Activated CD8-positive, alpha-beta T cell treated with anti-CD3 and anti-CD28 coated beads for 36 hours (primary cell): ENCODE measurements around the gene OGFOD1. TPM values are rescaled to one million over a fixed set of nuclear protein-coding genes. Genes with fewer than 3 reads are reported as not detected.
"Not testable (repeated sequence)": the region's sequence is repeated elsewhere in the genome, so short reads cannot be mapped to it uniquely, and the experiment has no call there.

Experiments used
- ATAC-seq: fragments of 200-7000 bp; cut with Tn5 transposase; one replicate; pipeline ENCODE4 v1.10.0; 2021; ENCODE audit warnings: mild to moderate bottlenecking, moderate library complexity
- CTCF ChIA-PET: fragments of 350-600 bp; sonication (Branson Sonifier 250); formaldehyde crosslinking; loops from one replicate; lab custom pipeline; 2021; ENCODE audit warnings: antibody characterized with exemption; lab: Charles Lee
- POLR2A ChIA-PET: fragments of 350-600 bp; sonication (Branson Sonifier 250); formaldehyde crosslinking; loops from one replicate; lab custom pipeline; 2021; ENCODE audit warnings: antibody characterized with exemption; lab: Charles Lee
- DNase-seq: peaks from one replicate; pipeline ENCODE4 v3.0.0-alpha.2; 2020
- H3K27ac Mint-ChIP-seq: one replicate; pipeline ENCODE4 v1.8.0; 2021; ENCODE audit warnings: mild to moderate bottlenecking, mixed read lengths
- H3K27me3 Mint-ChIP-seq: one replicate; pipeline ENCODE4 v1.8.0; 2021; ENCODE audit warnings: mixed read lengths
- H3K36me3 Mint-ChIP-seq: one replicate; pipeline ENCODE4 v1.8.0; 2021; ENCODE audit warnings: low read depth, mixed read lengths
- H3K4me1 Mint-ChIP-seq: one replicate; pipeline ENCODE4 v1.8.0; 2021; ENCODE audit warnings: low read depth, mixed read lengths
- H3K4me3 Mint-ChIP-seq: one replicate; pipeline ENCODE4 v1.8.0; 2021; ENCODE audit warnings: mild to moderate bottlenecking, moderate library complexity, mixed read lengths
- H3K9me3 Mint-ChIP-seq: one replicate; pipeline ENCODE4 v1.8.0; 2021; ENCODE audit warnings: mixed read lengths
- intact Hi-C: fragments of 100-400 bp; cut with micrococcal nuclease; formaldehyde crosslinking; loops from one replicate; pipeline ENCODE4 v1.10.0; 2022
- total RNA-seq, 2 experiments: library from RNA; stranded (reverse); gene quantifications; one replicate each; pipeline ENCODE4 v1.2.3, GENCODE V29; 2021
- TF ChIP-seq, protein P1 (sequence below): fragments of 200-600 bp; IDR thresholded peaks from one replicate; pipeline ENCODE4 v1.8.0; 2022; ENCODE audit warnings: antibody characterized with exemption, mild to moderate bottlenecking

OGFOD1 gene
- total RNA-seq, 2 experiments from 2014 or later = 51.0 to 59.2 TPM

DNA sequence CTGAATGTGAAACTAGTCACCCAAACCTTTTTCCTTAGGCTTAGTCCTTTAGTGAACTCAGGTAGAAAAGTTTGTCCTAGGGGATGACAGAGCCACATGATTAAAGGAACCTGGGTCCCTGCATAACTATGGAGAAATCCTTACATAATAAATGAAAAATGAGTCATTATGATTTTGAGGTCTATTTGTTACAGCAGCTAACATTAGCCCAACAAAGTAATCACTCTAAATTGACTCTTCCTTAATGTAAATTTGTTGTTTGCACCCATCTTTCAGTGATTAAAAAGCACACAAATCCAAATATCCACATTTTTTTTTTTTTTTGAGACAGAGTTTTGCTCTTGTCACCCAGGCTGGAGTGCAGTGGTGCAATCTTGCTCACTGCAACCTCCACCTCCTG, 32.0 kb downstream of the OGFOD1 start:
- Mint-ChIP-seq H3K27me3 (no peaks in the 10 kb centered on the region), H3K4me1 (peaks cover 9% of the 10 kb centered on the region), H3K27ac (no peak overlapping the region), H3K36me3 (peaks cover 13% of the 10 kb centered on the region), H3K4me3 (no peak overlapping the region), H3K9me3 (no peaks in the 10 kb centered on the region)
- POLR2A ChIA-PET = no interaction called here
- CTCF ChIA-PET = interaction anchor here (0.7 kb wide), 1 partner anchor 34 kb away, joined by 3 read pairs; no protein-coding TSS in a partner anchor
- DNase-seq (no peak), ATAC-seq (no peak)
- TF ChIP-seq, protein P1, sequence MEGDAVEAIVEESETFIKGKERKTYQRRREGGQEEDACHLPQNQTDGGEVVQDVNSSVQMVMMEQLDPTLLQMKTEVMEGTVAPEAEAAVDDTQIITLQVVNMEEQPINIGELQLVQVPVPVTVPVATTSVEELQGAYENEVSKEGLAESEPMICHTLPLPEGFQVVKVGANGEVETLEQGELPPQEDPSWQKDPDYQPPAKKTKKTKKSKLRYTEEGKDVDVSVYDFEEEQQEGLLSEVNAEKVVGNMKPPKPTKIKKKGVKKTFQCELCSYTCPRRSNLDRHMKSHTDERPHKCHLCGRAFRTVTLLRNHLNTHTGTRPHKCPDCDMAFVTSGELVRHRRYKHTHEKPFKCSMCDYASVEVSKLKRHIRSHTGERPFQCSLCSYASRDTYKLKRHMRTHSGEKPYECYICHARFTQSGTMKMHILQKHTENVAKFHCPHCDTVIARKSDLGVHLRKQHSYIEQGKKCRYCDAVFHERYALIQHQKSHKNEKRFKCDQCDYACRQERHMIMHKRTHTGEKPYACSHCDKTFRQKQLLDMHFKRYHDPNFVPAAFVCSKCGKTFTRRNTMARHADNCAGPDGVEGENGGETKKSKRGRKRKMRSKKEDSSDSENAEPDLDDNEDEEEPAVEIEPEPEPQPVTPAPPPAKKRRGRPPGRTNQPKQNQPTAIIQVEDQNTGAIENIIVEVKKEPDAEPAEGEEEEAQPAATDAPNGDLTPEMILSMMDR = no peak
- intact Hi-C loops = no loop called here

DNA sequence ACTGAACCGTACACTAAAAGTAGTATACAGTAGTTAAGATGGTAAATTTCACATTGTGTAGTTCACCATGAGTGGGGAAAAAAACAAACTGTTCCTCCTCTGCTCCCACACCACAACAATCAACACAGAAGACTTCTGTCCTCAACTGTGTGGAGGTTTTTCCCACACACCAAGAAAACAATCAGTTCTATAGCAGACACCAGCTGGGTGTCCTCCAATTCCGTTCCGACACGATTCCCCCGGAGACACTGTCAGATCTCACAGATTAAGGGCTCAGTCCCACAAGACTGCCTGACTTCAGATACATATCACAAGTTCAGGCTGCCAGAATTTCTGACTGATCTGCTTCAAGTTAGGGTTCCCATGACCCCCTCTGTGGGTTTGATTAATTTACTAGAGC, 36.7 kb downstream of the OGFOD1 start:
- ATAC-seq = no peak
- intact Hi-C loops = no loop called here
- TF ChIP-seq, protein P1 = no peak
- no peak for DNase-seq
- CTCF ChIA-PET = interaction anchor here (0.7 to 1.8 kb wide), 3 partner anchors 8 to 27 kb away, joined by 3 to 5 read pairs (median 3); no protein-coding TSS in a partner anchor
- Mint-ChIP-seq H3K27ac (no peak overlapping the region), H3K36me3 (peaks cover 3% of the 10 kb centered on the region), H3K27me3 (no peaks in the 10 kb centered on the region), H3K4me3 (no peak overlapping the region), H3K9me3 (no peaks in the 10 kb centered on the region), H3K4me1 (no peaks in the 10 kb centered on the region)
- POLR2A ChIA-PET = no interaction called here

DNA sequence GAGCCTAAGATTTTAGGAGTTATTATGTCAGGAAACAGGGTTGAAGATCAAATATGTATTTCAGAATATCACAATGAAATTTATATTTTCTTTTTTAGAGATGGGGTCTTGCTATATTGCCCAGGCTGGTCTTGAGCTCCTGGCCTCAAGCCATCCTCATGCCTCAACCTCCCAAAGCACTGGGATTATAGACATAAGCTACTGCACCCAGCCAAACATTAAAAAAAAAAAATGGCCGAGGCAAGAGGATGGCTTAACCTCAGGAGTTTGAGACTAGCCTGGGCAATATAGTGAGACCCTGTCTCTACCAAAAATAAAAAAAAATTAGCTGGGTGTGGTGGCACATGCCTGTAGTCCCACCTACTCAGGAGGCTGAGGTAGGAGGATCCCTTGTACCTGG, 37.5 kb downstream of the OGFOD1 start:
- CTCF ChIA-PET = interaction anchor here (1.8 kb wide), 1 partner anchor 9 kb away, joined by 5 read pairs; no protein-coding TSS in a partner anchor
- POLR2A ChIA-PET = interaction anchor here (1.1 kb wide), 1 partner anchor 37 kb away, joined by 3 read pairs; no protein-coding TSS in a partner anchor
- H3K27me3 Mint-ChIP-seq, H3K4me1 Mint-ChIP-seq, H3K9me3 Mint-ChIP-seq, H3K27ac Mint-ChIP-seq, intact Hi-C loops, H3K4me3 Mint-ChIP-seq, H3K36me3 Mint-ChIP-seq, DNase-seq, ATAC-seq: not testable (repeated sequence)

DNA sequence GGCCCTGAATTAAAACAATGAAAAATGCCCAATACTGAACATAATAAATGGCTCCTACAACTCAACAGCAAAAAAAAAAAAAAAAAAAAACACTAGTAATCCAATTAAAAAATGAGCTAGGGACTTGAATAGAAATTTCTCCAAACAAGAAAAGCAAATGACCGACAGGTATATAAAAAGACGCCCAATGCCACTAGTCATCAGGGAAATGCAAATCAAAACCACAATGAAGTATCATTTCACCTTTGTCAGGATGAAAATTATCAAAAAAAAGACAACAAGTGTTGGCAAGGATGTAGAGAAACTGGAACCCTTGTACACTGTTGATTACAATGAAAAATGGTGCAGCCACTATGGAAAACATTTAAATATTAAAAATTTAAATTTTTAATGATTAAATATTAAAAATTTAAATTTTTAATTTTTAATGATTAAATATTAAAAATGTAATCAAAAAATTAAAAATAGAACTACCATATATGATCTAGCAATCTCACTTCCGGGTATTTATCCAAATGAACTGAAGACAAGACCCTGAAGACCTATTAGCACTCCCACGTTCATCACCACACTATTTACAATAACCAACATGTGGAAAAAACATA, 40.4 kb downstream of the OGFOD1 start:
- ChIA-PET CTCF (no interaction called here), POLR2A (no interaction called here)
- DNase-seq (no peak), ATAC-seq (no peak)
- peaks cover 5% of the 10 kb centered on the region for H3K36me3 Mint-ChIP-seq
- no peaks in the 10 kb centered on the region for H3K27me3 Mint-ChIP-seq
- intact Hi-C loops = no loop called here
- TF ChIP-seq, protein P1 = no peak
- no peak overlapping the region for H3K4me3 Mint-ChIP-seq
- H3K9me3 Mint-ChIP-seq = no peaks in the 10 kb centered on the region
- no peak overlapping the region for H3K27ac Mint-ChIP-seq
- H3K4me1 Mint-ChIP-seq = no peaks in the 10 kb centered on the region

DNA sequence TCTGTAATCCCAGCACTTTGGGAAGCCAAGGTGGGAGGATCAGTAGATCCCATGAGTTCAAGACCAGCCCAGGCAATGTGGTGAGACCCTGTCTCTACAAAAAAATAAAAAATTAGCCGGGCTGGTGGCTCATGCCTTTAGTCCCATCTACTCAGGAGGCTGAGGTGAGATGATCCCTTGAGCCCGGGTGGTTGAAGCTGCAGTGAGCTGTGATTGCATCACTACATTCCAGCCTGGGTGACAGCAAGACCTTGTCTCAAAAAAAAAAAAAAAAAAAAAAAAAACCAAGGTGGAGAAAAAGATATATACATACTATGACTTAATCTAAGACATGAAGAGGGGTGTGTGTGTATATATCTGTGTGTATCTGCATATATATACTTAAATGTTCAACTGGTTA, 41.8 kb downstream of the OGFOD1 start:
- POLR2A ChIA-PET = no interaction called here
- Mint-ChIP-seq H3K27me3 (no peaks in the 10 kb centered on the region), H3K27ac (no peak overlapping the region), H3K4me3 (no peak overlapping the region), H3K4me1 (no peaks in the 10 kb centered on the region), H3K36me3 (peaks cover 8% of the 10 kb centered on the region), H3K9me3 (no peaks in the 10 kb centered on the region)
- CTCF ChIA-PET = no interaction called here
- DNase-seq (no peak), ATAC-seq (no peak)
- intact Hi-C loops = no loop called here
- TF ChIP-seq, protein P1 = no peak
